Liver (tissue), 9 donors: Measurements from ENCODE around the gene MKNK2. TPM values are rescaled to one million over a fixed set of nuclear protein-coding genes. Genes with fewer than 3 reads are reported as not detected.

ENCODE experiments used
- DNase-seq: peaks from one replicate; pipeline ENCODE4 v3.0.0-alpha.2; 2017; ENCODE audit warnings: low spot score
- H3K27ac ChIP-seq, 2 donors: one replicate each; pipeline ENCODE4 v1.7.0; 2013; ENCODE audit warnings: inconsistent platforms in 2 of 2, low read length in 2 of 2, control low read depth in 1 of 2, low read depth in 1 of 2, mild to moderate bottlenecking in 1 of 2
- H3K27me3 ChIP-seq, 4 donors: one replicate each; pipeline versions ENCODE4 v1.6.1 to v1.7.0; 2013; ENCODE audit warnings: low read length in 3 of 4, inconsistent platforms in 1 of 4, mild to moderate bottlenecking in 1 of 4, moderate library complexity in 1 of 4; ENCODE audit not compliant: control insufficient read depth in 4 of 4, insufficient read depth in 4 of 4
- H3K36me3 ChIP-seq, 4 donors: one replicate each; pipeline versions ENCODE4 v1.6.1 to v1.7.0; 2013; ENCODE audit warnings: low read length in 3 of 4, mild to moderate bottlenecking in 3 of 4, low read depth in 1 of 4, moderate library complexity in 1 of 4; ENCODE audit not compliant: control insufficient read depth in 4 of 4, insufficient read depth in 3 of 4
- H3K4me1 ChIP-seq, 4 donors: one replicate each; pipeline versions ENCODE4 v1.6.1 to v1.7.0; 2013; ENCODE audit warnings: low read length in 3 of 4, mild to moderate bottlenecking in 3 of 4, moderate library complexity in 1 of 4; ENCODE audit not compliant: control insufficient read depth in 4 of 4, insufficient read depth in 4 of 4
- H3K4me3 ChIP-seq, 3 donors: one replicate each; pipeline versions ENCODE4 v1.6.1 to v1.7.0; 2013; ENCODE audit warnings: low read length in 3 of 3, control low read depth in 1 of 3, low read depth in 1 of 3, mild to moderate bottlenecking in 1 of 3
- H3K9ac ChIP-seq, 2 donors: one replicate each; pipeline ENCODE4 v1.7.0; 2013; ENCODE audit warnings: low read length in 2 of 2, mild to moderate bottlenecking in 2 of 2, moderate library complexity in 2 of 2, control low read depth in 1 of 2, low read depth in 1 of 2
- H3K9me3 ChIP-seq, 4 donors: one replicate each; pipeline versions ENCODE4 v1.6.1 to v1.7.0; 2013; ENCODE audit warnings: low read length in 3 of 4; ENCODE audit not compliant: control insufficient read depth in 4 of 4
- ATF3 ChIP-seq: IDR thresholded peaks from 2 replicates; pipeline ENCODE4 v1.6.1; 2016; ENCODE audit warnings: antibody characterized with exemption
- CTCF ChIP-seq: fragments of 150-350 bp; IDR thresholded peaks from 2 replicates; pipeline ENCODE4 v1.5.1; 2017; ENCODE audit warnings: improper control_type of control experiment, low read depth, low read length; ENCODE audit not compliant: missing input control
- EGR1 ChIP-seq, 2 donors: IDR thresholded peaks; 2 replicates each; pipeline ENCODE4 v1.6.1; 2016 to 2018; ENCODE audit warnings: antibody characterized with exemption in 2 of 2, low read depth in 2 of 2
- FOXA1 ChIP-seq: IDR thresholded peaks from 2 replicates; pipeline ENCODE4 v1.6.1; 2016; ENCODE audit warnings: antibody characterized with exemption
- FOXA2 ChIP-seq: IDR thresholded peaks from 2 replicates; pipeline ENCODE4 v1.6.1; 2016; ENCODE audit warnings: antibody characterized with exemption
- GABPA ChIP-seq, 2 donors: IDR thresholded peaks in 1 of 2; conservative IDR thresholded peaks in 1 of 2; 2 replicates each; pipeline ENCODE4 v1.6.1; 2016; ENCODE audit warnings: antibody characterized with exemption in 2 of 2, mild to moderate bottlenecking in 1 of 2, moderate library complexity in 1 of 2
- HNF4A ChIP-seq, 2 donors: conservative IDR thresholded peaks; 2 replicates each; pipeline ENCODE4 v1.6.1; 2016; ENCODE audit warnings: antibody characterized with exemption in 2 of 2, mild to moderate bottlenecking in 2 of 2
- HNF4G ChIP-seq: IDR thresholded peaks from 2 replicates; pipeline ENCODE4 v1.6.1; 2016; ENCODE audit warnings: antibody characterized with exemption
- JUND ChIP-seq, 2 donors: IDR thresholded peaks; 2 replicates each; pipeline ENCODE4 v1.6.1; 2016; ENCODE audit warnings: antibody characterized with exemption in 2 of 2
- MAX ChIP-seq: IDR thresholded peaks from 2 replicates; pipeline ENCODE4 v1.6.1; 2016; ENCODE audit warnings: antibody characterized with exemption
- NR2F2 ChIP-seq: IDR thresholded peaks from 2 replicates; pipeline ENCODE4 v1.6.1; 2016; ENCODE audit warnings: antibody characterized with exemption
- RAD21 ChIP-seq, 2 donors: IDR thresholded peaks; 2 replicates each; pipeline ENCODE4 v1.6.1; 2016; ENCODE audit warnings: antibody characterized with exemption in 2 of 2, mild to moderate bottlenecking in 2 of 2
- REST ChIP-seq: IDR thresholded peaks from 2 replicates; pipeline ENCODE4 v1.6.1; 2016; ENCODE audit warnings: antibody characterized with exemption, mild to moderate bottlenecking
- RXRA ChIP-seq, 2 donors: IDR thresholded peaks; 2 replicates each; pipeline ENCODE4 v1.6.1; 2017 to 2018; ENCODE audit warnings: antibody characterized with exemption in 2 of 2, mild to moderate bottlenecking in 1 of 2
- SP1 ChIP-seq: IDR thresholded peaks from 2 replicates; pipeline ENCODE4 v1.6.1; 2018; ENCODE audit warnings: antibody characterized with exemption, mild to moderate bottlenecking
- TAF1 ChIP-seq: conservative IDR thresholded peaks from 2 replicates; pipeline ENCODE4 v1.6.1; 2016; ENCODE audit warnings: antibody characterized with exemption, mild to moderate bottlenecking
- YY1 ChIP-seq: IDR thresholded peaks from 2 replicates; pipeline ENCODE4 v1.6.1; 2016; ENCODE audit warnings: antibody characterized with exemption, mild to moderate bottlenecking
- ZBTB33 ChIP-seq: IDR thresholded peaks from 2 replicates; pipeline ENCODE4 v1.6.1; 2016; ENCODE audit warnings: antibody characterized with exemption
- WGBS: extraction: QIAGEN DNeasy Blood & Tissue Kit; methylation state at CpG from one replicate; pipeline ENCODE4 v1.1.7; 2013; 5-methylcytosine and 5-hydroxymethylcytosine counted together
- polyA plus RNA-seq, 2 donors: library from polyadenylated mRNA; stranded (reverse) in 1 of 2; unstranded in 1 of 2; fragments of 200-250 nt in 1 of 2; fragments of >200 nt in 1 of 2; fragmentation: Nextera tagmentation in 1 of 2; extraction: Ambion mirVana in 1 of 2; gene quantifications; one replicate each; pipeline versions ENCODE4 v1.2.1 to v1.2.3, GENCODE V29; 2013 to 2015
- total RNA-seq, 2 donors: library from RNA; depleted of rRNA; stranded (reverse); fragments of >200 nt; gene quantifications; one replicate each; pipeline ENCODE4 v1.2.3, GENCODE V29; 2014
- donor health status: healthy.
- donor health status: healthy.
- donor health status: healthy.
- donor health status: healthy.
- donor health status: healthy.

Gene MKNK2
- total and polyA plus RNA-seq, 4 donors = 24.7 to 105 (median 46.4) TPM

GRCh38 chr19:2061495-2062388, 10.7 kb upstream of the MKNK2 start (continued):
- no peak for TF ChIP-seq YY1
- TF ChIP-seq FOXA2 = no peak

GRCh38 chr19:2060884-2061494, 9.9 kb upstream of the MKNK2 start:
- peak overlapping the region; percentile 85 to 86 for H3K9ac ChIP-seq
- TF ChIP-seq HNF4G = no peak
- TF ChIP-seq ATF3 = no peak
- TF ChIP-seq ZBTB33 = no peak
- TF ChIP-seq YY1 = no peak
- no peak for TF ChIP-seq FOXA2
- no peak for TF ChIP-seq EGR1 (IDR thresholded peaks at IDR 0.05; ENCODE audit: low read depth in 2 of 2)
- TF ChIP-seq GABPA (IDR thresholded peaks at IDR 0.05 in 1 of 2, conservative IDR thresholded peaks at IDR 0.05 in 1 of 2) = no peak
- TF ChIP-seq REST = no peak
- TF ChIP-seq CTCF = no peak
- TF ChIP-seq NR2F2 = no peak
- TF ChIP-seq RXRA (IDR thresholded peaks at IDR 0.05) = no peak
- TF ChIP-seq SP1 = no peak
- TF ChIP-seq RAD21 (IDR thresholded peaks at IDR 0.05) = no peak
- no peak for TF ChIP-seq JUND (IDR thresholded peaks at IDR 0.05)
- no peak for TF ChIP-seq HNF4A (conservative IDR thresholded peaks at IDR 0.05)
- TF ChIP-seq FOXA1 = no peak
- TF ChIP-seq TAF1 = no peak
- TF ChIP-seq MAX = no peak
- H3K4me3 ChIP-seq = peak overlapping the region; percentile 23 to 78 (median 57)
- H3K4me1 ChIP-seq = peaks cover 11 to 35% (median 24%) of the 10 kb centered on the region in 4 donors
- WGBS = under 1% methylated on average over 55 of the region's 55 CpGs
- no peaks in the 10 kb centered on the region for H3K27me3 ChIP-seq
- peak overlapping the region; percentile 89 to 99 for H3K27ac ChIP-seq
- H3K9me3 ChIP-seq = no peaks in the 10 kb centered on the region
- H3K36me3 ChIP-seq = no peaks in the 10 kb centered on the region
- no peak for DNase-seq
